Lower lobe of right lung (tissue), 2 donors: Measurements from ENCODE around the gene C10orf62. TPM values are rescaled to one million over a fixed set of nuclear protein-coding genes. Genes with fewer than 3 reads are reported as not detected.
A peak's percentile ranks its signal among the peaks of the same experiment; 100 is the strongest.

Source experiments
- ATAC-seq, 2 donors: fragments of 200-7000 bp; cut with Tn5 transposase; one replicate each; pipeline ENCODE4 v1.9.1; 2020 to 2022; ENCODE audit warnings: mild to moderate bottlenecking in 2 of 2, moderate library complexity in 2 of 2
- DNase-seq: peaks from one replicate; pipeline ENCODE4 v3.0.0-alpha.2; 2020
- H3K27ac ChIP-seq: fragments of 200-600 bp; one replicate; pipeline ENCODE4 v1.8.0; 2022
- H3K27me3 ChIP-seq: fragments of 200-600 bp; one replicate; pipeline ENCODE4 v1.8.0; 2022; ENCODE audit warnings: low read depth
- H3K36me3 ChIP-seq: fragments of 200-600 bp; one replicate; pipeline ENCODE4 v1.8.0; 2022; ENCODE audit warnings: mild to moderate bottlenecking
- H3K4me1 ChIP-seq: fragments of 200-600 bp; one replicate; pipeline ENCODE4 v1.8.0; 2022
- H3K4me3 ChIP-seq: fragments of 200-600 bp; one replicate; pipeline ENCODE4 v1.8.0; 2022; ENCODE audit warnings: mild to moderate bottlenecking
- H3K9me3 ChIP-seq: fragments of 200-600 bp; one replicate; pipeline ENCODE4 v1.8.0; 2022
- CTCF ChIP-seq: fragments of 200-600 bp; IDR thresholded peaks from one replicate; pipeline ENCODE4 v1.8.0; 2022; ENCODE audit warnings: antibody characterized with exemption, mild to moderate bottlenecking
- intact Hi-C: fragments of 100-400 bp; cut with DNase I; formaldehyde crosslinking; loops from one replicate; pipeline ENCODE4 v1.11.0; 2022
- total RNA-seq: library from RNA; stranded (reverse); fragmentation: NEBNext Ultra II Directional; extraction: Animal tissue kit (Norgen Biotek cat#: 25700); gene quantifications from one replicate; pipeline ENCODE4 v1.2.1, GENCODE V29; 2021
- donor health status: DM: no; HTN: yes; CAD: no; lungs with severe emphysema.

Gene C10orf62
- total RNA-seq, 1 donor from 2014 or later, result not detected

- Histone ChIP-seq H3K36me3 (no peaks in the 10 kb centered on the region), H3K27me3 (no peaks in the 10 kb centered on the region), H3K27ac (no peak overlapping the region), H3K9me3 (no peaks in the 10 kb centered on the region), H3K4me3 (no peak overlapping the region), H3K4me1 (peaks cover 7% of the 10 kb centered on the region)
- DNase-seq (no peak), ATAC-seq (no peak)
- intact Hi-C loops, result no loop called here
- TF ChIP-seq CTCF, result no peak
Observed at GRCh38 chr10:97600616-97601015, 11.1 kb downstream of the C10orf62 start.

GRCh38 chr10:97601268-97602215, 12.0 kb downstream of the C10orf62 start:
- H3K27ac ChIP-seq, result no peak overlapping the region

GRCh38 chr10:97607095-97607636, 17.6 kb downstream of the C10orf62 start:
- DNase-seq, result no peak
- Histone ChIP-seq H3K27ac (no peak overlapping the region), H3K27me3 (no peaks in the 10 kb centered on the region), H3K4me1 (no peaks in the 10 kb centered on the region), H3K4me3 (no peak overlapping the region), H3K36me3 (no peaks in the 10 kb centered on the region), H3K9me3 (no peaks in the 10 kb centered on the region)
- no peak for ATAC-seq
- intact Hi-C loops, result no loop called here
- TF ChIP-seq CTCF, result no peak

More at GRCh38 chr10:97601268-97602215, 12.0 kb downstream of the C10orf62 start:
- no peak for TF ChIP-seq CTCF
- DNase-seq, result no peak
- Histone ChIP-seq H3K4me1 (no peaks in the 10 kb centered on the region), H3K4me3 (no peak overlapping the region), H3K36me3 (no peaks in the 10 kb centered on the region), H3K27me3 (no peaks in the 10 kb centered on the region), H3K9me3 (no peaks in the 10 kb centered on the region)
- intact Hi-C loops, result no loop called here
- ATAC-seq, result no peak

GRCh38 chr10:97608991-97609561, 19.6 kb downstream of the C10orf62 start:
- Histone ChIP-seq H3K27ac (peak overlapping the region; percentile 58), H3K4me1 (no peaks in the 10 kb centered on the region), H3K4me3 (no peak overlapping the region), H3K36me3 (no peaks in the 10 kb centered on the region), H3K9me3 (no peaks in the 10 kb centered on the region), H3K27me3 (no peaks in the 10 kb centered on the region)
- ATAC-seq, result peak; percentile 80 to 87
- DNase-seq, result peak; percentile 65
- no peak for TF ChIP-seq CTCF
- intact Hi-C loops, result no loop called here

- intact Hi-C loops, result no loop called here
- no peaks in the 10 kb centered on the region for H3K9me3 ChIP-seq
- H3K27me3 ChIP-seq, result no peaks in the 10 kb centered on the region
- DNase-seq (no peak), ATAC-seq (no peak)
- TF ChIP-seq CTCF, result no peak
- H3K27ac ChIP-seq, result no peak overlapping the region
- peaks cover 7% of the 10 kb centered on the region for H3K36me3 ChIP-seq
- H3K4me1 ChIP-seq, result no peaks in the 10 kb centered on the region
- no peak overlapping the region for H3K4me3 ChIP-seq
Observed at GRCh38 chr10:97611473-97611872, 22.0 kb downstream of the C10orf62 start.
